GM12801 (cell line): Measurements from ENCODE around the gene PCDHGB4.
"Not testable (repeated sequence)": the region's sequence is repeated elsewhere in the genome, so short reads cannot be mapped to it uniquely, and the experiment has no call there.

Experiments used
- TF ChIP-seq, protein P1 (sequence below): IDR thresholded peaks from one replicate; pipeline ENCODE4 v1.5.1; 2011; ENCODE audit warnings: control low read depth; ENCODE audit not compliant: insufficient read length; ENCODE audit errors: extremely low read depth

Gene PCDHGB4

DNA sequence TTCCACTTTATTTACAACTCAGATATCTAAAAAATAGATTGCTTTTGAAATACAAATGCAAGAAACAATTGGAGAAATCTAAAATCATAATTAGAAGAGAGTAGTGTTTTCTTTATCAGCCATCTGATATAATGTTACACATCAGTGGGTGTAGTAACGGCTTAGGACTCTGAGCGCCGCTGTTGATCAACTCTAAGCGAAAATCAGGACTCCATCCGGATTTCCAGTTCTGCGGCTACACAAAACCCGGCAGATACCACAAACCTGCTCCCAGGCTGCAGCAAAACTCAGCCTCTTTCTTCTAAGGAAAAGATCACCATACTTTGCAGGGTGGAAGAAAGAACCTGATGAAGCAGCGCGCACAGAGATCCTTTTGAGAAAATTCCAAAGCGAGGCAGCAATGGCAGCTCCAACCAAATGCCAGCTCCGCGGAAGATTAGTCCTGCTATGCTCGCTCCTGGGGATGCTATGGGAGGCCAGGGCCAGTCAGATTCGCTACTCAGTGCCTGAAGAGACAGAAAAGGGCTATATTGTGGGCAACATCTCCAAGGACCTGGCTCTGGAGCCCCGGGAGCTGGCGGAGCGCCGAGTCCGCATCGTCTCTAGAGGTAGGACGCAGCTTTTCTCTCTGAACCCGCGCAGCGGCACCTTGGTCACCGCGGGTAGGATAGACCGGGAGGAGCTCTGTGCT is 15.2 kb downstream of the PCDHGB4 start, which contains the start of gene PCDHGA9:
Gene PCDHGA9 (plus strand): TSS at position 226 of the 691 bp plus-strand sequence. CDS start 175 bp downstream, at position 401.
- TF ChIP-seq, protein P1, sequence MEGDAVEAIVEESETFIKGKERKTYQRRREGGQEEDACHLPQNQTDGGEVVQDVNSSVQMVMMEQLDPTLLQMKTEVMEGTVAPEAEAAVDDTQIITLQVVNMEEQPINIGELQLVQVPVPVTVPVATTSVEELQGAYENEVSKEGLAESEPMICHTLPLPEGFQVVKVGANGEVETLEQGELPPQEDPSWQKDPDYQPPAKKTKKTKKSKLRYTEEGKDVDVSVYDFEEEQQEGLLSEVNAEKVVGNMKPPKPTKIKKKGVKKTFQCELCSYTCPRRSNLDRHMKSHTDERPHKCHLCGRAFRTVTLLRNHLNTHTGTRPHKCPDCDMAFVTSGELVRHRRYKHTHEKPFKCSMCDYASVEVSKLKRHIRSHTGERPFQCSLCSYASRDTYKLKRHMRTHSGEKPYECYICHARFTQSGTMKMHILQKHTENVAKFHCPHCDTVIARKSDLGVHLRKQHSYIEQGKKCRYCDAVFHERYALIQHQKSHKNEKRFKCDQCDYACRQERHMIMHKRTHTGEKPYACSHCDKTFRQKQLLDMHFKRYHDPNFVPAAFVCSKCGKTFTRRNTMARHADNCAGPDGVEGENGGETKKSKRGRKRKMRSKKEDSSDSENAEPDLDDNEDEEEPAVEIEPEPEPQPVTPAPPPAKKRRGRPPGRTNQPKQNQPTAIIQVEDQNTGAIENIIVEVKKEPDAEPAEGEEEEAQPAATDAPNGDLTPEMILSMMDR, result no peak

DNA sequence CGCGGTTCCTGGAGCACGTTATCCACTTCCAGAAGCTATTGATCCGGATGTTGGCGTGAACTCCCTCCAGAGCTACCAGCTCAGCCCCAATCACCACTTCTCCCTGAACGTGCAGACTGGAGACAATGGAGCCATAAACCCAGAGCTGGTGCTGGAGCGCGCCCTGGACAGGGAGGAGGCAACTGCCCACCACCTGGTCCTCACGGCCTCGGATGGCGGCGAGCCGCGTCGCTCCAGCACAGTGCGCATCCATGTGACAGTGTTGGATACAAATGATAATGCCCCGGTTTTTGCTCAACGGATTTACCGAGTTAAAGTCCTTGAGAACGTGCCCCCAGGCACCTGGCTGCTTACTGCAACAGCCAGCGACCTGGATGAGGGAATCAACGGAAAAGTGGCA is 15.9 kb downstream of the PCDHGB4 start:
- TF ChIP-seq, protein P1, result no peak

GRCh38 chr5:141407790-141408505 is 20.4 kb downstream of the PCDHGB4 start, which contains the start of gene PCDHGB6:
PCDHGB6 (plus strand) TSS chr5:141408021; CDS start chr5:141408203, 182 bp downstream.
- TF ChIP-seq, protein P1, result not testable (repeated sequence)

DNA sequence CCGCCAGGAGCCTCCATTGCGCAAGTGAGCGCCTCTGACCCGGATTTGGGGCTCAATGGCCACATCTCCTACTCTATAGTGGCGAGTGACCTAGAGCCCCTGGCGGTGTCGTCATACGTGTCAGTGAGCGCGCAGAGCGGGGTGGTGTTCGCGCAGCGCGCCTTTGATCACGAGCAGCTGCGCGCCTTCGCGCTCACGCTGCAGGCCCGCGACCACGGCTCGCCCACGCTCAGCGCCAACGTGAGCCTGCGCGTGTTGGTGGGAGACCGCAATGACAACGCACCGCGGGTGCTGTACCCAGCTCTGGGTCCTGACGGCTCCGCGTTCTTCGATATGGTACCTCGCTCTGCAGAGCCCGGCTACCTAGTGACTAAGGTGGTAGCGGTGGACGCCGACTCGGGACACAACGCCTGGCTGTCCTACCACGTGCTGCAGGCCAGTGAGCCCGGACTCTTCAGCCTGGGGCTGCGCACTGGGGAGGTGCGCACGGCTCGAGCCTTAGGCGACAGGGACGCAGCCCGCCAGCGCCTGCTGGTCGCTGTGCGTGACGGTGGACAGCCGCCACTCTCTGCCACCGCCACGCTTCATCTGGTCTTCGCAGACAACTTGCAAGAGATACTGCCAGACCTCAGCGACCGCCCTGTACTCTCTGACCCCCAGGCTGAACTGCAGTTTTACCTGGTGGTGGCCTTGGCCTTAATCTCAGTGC is 22.3 kb downstream of the PCDHGB4 start:
- TF ChIP-seq, protein P1, result no peak

DNA sequence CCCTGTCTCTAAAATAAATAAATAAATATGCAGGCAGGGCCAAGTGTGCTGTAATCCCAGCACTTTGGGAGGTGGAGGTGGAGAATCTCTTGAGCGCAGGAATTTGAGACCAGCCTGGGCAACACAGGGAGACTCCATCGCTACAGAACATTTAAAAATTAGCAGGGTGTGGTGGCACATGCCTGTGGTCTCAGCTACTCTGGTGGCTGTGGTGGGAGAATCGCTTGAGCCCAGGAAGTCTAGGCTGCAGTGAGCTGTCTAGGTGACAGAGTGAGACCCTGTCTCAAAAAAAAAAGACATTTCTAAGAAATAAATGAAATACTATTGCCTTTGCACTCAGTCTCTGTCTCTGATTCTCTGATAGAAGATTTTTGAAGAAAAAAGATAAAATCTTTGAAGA is 24.1 kb downstream of the PCDHGB4 start:
- TF ChIP-seq, protein P1, result no peak

GRCh38 chr5:141412854-141413539 is 25.5 kb downstream of the PCDHGB4 start, which contains the start of gene PCDHGA10:
PCDHGA10 (plus strand) TSS chr5:141412987; CDS start chr5:141413176, 189 bp downstream.
- TF ChIP-seq, protein P1, result no peak
